Measurements from ENCODE around the gene GADD45B.

Gene GADD45B, protein sequence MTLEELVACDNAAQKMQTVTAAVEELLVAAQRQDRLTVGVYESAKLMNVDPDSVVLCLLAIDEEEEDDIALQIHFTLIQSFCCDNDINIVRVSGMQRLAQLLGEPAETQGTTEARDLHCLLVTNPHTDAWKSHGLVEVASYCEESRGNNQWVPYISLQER

DNA sequence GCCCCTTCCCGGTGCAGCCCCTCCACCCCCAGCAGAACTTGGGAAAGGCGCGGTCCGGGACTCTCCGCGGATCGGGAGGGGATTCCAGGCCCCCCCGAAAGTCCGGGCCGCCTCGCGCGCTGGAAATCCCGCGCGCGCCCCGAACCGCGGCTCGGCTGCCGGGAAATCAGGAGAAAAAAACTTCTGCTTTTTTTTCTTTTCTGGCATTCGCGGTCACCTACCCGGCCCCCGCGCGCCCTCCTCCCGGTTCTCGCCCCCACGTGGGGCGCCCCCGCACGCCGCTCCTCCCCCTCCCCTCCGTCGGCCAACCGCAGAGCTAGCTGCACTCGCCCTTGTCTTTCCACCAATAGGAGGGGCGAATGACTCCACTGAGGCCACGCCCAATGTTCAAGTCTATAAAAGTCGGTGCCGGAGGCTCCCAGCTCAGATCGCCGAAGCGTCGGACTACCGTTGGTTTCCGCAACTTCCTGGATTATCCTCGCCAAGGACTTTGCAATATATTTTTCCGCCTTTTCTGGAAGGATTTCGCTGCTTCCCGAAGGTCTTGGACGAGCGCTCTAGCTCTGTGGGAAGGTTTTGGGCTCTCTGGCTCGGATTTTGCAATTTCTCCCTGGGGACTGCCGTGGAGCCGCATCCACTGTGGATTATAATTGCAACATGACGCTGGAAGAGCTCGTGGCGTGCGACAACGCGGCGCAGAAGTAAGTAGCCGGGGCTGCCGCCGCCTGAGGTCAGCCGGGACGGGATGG is at the start of gene GADD45B:
GADD45B (plus strand) TSS at position 426 of the 749 bp plus-strand sequence; CDS start at position 658, 232 bp downstream.
- DNase-seq: peak; percentile 98

DNA sequence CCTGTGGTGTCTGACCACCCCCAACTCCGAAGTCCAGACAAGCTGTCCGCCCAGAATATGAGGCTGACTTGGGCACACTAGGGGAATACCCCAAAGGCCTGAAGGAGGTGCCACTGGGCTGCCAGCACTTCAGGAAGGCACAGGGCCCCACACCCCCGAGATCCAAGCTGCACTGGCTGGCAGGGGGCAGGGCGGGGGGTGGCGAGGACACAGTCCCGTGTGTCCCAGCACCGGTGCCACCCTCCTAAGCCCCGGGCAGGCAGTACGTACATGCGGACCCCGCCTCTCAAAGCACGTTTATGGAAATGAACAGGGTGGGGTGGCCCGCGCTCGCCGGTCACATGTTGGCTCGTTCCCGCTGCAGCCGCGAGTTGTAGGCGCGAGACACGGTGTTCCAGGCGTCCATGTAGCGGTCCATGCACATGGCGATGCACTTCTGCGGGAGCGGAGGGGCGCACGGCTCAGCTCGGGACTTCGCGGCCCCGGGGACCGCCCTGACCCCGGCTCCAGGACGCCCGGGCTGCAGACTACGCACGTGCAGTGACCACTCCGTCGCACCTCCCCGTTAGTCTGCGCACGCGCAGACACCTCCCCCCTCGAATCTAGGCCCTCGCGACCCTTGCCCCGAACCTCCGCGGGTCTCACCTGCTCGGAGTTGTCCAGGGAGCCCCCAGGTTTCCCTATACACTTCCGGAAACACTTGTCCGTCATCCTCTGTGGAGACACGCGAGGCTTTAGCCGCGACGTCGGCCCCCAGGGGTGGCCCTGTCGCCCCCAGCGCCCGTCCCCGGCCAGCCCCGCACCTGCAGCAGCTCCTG is 49.1 kb upstream of the GADD45B start:
- peak; percentile 58 for DNase-seq

DNA sequence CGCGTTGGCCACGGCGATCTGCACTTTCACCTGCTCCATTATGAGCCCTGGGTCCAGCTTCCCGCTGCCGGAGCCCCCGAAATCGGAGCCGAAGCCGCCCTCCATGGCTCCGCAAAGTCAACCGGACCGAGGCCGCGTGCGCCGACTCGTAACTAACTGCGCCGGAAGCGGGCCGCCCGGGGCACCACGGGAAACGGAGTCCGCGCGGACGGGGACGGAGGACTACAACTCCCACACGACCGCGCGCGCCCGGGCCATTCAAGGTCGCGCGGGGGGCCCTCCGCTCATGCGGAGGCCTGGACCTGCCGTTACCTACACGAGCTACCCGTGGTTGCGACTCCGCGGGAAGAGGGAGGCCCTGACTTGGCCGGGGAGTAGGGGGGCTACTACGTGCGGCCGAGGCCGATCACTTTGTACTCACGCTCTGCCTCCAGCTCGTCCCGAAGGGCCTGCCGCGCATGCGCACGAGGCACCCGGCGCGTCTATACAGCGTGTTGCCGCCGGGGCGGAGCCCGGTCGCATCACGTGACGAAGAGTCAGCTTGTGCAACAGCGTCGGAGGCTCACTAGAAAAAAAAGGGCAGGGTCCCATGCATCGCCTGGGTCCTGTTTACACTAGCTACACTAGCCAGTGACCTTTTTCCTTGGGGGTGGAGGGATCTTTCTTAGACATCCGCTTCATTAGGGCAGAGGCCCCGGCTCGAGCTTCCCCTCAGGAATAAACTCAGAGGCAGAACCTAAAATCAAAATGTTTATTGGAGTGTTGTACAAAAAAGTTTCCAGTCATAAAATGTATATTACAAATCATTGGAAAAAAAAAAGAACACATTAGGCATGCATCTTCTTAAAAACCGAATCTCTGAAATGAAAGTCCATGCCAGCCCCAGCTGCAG is 48.3 kb upstream of the GADD45B start, which contains the start of gene TIMM13:
TIMM13 (minus strand) TSS at position 158 of the 892 bp plus-strand sequence; CDS start at position 105, 53 bp downstream.
- peak; percentile 96 for DNase-seq

DNA sequence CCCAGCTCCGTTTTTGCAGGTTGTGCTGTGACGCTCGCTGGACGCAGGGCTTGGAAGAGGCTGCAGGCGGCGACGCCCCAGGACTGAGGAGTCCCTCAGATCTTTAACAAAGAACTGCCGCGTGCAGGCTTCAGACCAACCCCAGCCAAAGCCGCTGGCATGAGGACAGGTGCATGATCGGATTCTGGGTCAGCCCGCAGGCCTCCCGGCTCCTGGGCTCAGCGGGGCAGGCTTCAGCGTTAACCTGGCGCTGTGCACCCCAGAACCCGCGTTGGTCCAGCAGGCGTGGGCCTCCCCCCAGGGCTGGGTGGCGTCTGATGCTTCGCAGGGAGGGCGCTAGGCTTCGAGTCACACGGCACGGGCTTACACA is 47.6 kb upstream of the GADD45B start:
- no peak for DNase-seq

DNA sequence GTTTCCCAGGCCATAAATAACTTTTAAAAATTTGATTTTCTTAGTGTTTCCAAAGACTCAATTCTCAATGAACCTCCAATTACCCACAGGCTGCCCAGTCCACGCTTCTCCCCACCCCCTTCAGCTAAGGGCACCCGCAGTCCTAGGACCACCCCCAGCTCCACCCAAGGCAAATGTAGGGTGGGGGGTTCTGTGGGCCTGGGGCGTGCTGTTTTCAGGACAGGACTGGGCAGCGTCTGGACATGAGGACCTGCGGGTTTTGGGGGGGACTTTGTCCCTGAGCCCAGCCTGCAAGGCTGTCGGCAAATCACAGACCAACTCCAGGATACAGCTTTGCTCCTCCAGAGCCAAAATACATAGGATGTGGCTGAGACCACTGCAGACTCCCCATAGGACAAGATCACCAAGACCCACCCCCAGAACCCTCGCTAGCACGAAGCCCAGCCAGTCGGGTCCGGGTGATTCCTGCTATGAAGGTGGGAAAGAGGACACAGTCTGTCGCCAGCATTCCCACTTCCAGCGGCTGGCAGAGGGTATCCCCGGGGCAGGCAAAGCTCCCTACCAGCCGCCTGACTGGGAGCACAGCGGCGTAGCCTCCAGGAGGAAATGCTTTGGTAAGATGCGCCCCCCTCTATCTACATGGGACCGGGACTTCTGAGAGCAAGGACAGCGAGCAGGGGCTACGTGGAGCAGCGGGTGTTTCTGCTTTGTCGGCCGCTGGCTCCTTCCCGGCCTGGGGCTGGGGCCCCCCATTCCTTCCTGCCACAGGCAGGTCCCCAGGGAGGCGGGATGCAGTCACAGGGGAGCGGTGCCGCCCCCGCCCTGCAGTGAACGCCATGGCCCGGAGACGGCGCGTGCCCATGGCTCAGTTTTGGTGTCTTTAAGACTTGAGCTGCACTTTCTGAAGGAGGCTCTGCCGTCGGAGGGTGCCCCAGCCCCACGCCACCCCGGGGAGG is 46.9 kb upstream of the GADD45B start:
- DNase-seq: no peak

DNA sequence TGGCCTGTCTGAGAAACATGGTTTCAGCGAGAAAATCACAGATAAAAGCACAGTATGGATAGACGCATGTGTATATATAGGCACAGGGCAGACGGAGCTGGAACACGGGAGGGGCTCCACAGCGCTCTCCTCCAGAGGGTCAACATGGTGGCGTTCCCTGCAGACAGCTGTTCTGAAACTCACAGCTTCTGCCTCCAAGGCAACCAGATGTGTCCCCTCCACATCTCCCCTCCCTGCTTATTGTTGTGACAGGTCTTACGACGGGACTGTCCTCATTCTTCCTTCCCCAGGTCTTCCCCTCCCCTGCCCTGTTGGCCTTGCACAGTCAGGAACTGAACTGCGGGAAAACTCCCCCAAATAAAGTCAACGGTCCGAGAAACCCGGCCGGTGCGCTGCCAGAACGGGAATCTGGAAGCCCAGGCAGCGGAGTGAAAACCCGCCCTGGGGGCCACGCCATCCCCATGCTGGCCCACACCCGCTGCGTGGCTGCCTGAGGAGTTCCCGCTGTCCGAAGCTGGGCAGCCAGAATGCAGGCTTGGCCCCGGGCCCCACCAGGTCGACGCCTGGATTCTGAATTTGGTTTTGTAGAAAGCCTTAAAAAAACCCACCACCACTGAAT is 45.9 kb upstream of the GADD45B start:
- DNase-seq: no peak

DNA sequence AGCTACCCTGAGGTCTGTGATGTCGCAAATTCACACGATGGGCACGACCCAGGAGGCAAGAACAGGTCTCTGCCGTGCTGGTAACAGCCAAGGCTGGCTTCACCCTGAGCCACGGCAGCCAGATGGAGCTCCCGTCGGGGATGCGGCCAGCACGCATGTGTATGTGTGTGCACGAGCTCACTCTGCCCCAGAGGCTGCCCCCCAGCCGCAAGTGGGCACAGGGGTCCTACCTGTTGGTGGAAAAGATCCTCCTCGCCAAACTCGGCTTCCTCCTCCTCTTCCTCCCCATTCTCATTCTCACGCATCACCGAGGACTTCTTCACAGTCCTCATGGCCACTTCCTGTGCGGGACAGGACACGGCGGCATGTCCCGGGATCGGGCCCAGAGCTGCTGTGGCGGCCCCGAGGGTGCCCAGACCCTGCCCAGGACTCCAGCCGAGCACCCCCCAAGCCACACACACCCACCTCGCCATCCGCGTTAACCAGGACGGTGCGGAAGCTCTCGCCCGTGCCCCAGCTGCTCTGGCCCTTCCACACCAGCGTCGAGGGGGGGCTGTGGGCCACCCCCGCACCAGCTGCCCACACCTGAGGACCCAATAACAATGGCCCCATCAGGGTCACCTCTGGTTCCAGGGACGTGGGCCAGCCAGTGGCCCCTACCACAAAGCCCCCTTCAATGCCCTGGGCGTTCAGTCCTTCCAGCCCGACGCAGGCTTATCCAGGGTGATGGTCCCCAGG is 44.4 kb upstream of the GADD45B start:
- DNase-seq: no peak

DNA sequence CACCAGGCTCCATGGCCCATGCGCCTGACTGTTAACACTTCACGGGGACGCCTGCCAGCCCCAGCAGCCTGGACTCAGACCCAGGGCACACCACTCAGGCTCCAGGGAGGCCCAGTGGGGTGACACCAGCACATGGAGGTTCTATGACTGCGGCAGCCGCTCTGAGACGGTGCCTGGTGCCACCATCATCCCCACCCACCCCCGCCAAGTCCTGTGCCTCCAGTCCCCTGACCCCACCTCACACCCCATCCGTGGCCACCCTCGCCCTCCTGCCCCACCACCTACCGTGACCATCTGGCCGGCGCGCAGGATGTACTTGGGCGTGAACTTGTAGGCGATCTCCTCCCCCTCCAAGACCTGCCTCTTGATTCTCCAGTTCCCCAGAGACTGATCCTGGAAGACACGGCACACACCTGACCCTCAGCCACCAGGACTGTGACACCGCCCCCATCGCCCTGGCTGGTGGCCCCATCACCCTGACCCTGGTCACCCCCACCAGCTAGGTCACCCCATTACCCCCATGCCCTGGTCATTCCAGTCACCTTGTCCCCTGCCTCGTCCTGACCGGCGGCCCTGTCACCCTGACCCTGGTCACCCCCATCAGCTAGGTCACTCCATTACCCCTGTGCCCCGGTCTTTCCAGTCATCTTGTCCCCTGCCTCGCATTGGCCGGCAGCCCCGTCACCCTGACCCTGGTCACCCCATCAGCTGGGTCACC is 43.6 kb upstream of the GADD45B start:
- DNase-seq: no peak

DNA sequence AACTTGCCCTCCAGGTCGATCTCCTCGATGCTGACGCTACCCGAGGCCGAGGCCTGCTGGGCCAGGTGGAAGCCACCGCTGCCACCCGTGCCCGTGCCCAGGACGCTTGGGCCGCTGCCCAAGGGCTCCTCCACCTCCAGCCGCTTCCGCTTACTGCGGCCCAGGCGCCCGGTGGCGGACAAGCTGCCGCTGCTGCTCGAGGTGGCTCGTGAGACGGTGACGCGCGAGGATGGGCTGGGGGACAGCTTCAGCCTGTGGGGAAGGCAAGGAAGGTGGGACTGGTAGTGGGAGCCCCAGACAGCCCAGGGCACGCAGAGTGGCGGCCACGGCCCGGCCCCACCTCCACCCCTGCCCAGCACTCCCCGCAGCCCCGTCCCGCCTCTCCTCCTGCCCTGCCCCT is 42.1 kb upstream of the GADD45B start:
- no peak for DNase-seq

DNA sequence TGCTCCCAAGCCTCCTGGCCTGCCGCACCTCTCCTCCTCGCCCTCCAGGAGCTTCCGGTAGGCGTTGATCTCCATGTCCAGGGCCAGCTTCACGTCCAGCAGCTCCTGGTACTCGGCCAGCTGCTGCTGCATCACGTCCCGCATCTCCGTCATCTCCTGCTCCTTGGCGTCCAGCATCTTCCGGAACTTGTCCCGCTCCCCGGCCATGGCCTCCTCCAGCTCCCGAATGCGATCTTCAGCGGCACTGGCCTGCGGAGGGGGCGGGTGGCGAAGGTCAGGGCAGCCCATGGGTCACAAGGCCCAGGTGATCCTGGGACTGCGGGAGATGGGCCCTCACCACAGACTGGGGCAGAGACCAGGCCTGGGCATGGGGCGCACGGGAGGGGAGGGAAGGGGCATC is 41.7 kb upstream of the GADD45B start:
- DNase-seq: no peak

DNA sequence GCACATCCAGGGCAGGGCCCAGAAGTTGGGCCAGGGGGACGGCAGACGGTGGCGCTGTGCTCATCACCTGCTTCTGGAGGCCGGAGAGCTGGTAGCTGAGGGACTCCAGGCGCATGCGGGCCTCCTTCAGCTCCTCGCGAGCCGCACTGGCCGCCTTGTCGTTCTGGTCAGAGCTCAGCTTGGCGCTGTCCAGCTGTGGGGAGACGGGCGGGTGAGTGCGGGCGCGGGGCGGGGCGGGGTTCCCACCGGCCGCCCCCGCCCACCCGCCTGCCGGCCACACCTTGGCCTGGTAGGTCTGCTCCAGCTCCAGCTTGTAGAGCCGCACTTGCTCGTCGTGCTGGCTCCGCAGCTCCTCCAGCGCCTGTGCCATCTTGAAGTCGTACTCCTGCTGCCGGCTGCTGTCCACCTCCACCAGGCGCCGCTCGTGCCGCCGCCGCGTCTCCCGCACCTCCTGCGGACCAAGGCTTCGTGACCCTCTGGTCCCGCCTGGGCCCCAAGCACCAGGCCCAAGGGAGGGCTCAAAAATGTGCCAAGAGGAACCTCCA is 41.1 kb upstream of the GADD45B start:
- DNase-seq: no peak

DNA sequence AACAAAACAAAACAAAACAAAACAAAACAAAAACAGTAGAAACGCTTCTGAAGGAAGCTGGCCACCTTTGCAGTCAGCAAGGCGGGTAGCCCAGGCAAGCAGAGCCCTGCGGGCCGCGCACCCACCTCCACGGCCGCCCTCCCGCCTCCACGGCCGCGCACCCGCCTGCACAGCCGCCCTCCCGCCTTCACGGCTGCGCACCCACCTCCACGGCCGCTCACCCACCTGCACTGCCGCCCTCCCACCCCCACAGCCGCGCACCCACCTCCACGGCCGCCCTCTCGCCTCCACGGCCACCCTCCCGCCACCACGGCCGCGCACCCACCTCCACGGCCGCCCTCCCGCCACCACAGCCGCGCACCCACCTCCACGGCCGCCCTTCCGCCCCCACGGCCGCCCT is 39.5 kb upstream of the GADD45B start:
- DNase-seq: no peak

DNA sequence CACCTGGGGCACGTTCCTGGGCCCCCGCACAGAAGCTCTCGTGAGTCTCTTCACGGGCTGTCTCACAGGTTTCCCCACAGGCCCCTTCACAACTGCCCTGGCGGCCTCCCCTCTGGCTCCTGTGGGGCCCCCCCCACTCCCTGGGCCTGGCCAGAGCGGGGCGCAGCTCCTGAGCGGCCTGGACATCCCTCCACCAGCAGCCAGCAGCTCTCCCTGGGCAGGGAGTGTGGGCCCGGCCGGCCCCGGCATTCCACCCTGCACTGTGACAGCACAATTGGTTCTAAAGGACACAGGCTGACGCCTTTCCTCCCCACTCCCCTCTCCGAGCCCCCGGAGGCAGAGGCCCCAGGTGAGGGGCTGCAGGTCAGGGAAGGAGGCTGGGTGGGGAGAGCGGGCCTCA is 39.0 kb upstream of the GADD45B start:
- DNase-seq: no peak

DNA sequence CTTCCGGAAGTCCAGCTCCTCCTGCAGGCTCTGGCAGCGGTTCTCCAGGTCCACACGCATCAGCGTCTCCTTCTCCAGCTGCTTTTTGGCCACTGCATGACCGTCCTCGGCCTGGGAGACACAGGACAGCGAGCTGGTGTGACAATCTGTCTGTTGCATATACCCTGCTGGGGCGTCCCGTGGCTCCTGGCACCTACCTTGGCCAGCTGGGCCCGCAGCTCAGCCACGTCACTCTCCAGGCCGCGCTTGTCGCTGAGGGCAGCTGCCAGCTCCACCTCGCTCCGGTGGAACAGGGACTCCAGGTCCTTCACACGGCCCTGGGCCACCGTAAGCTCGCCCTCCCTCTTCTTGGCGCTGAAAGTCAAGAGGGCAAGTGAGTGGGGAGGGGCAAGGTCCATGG is 37.7 kb upstream of the GADD45B start:
- no peak for DNase-seq

DNA sequence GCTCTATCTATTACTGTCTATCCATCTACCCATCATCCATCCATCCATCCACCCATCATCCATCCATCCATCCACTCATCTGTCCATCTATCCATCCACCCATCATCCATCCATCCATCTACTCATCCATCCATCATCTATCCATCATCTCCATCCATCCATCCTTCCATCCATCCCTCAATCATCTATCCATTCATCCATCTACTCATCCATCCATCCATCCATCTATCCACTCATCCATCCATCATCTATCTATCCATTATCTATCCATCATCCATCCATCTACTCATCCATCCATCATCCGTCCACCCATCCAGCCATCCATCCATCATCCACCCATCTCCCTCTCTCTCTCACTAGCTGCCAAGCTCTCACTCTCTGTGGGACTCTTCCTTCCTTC is 35.4 kb upstream of the GADD45B start:
- no peak for DNase-seq

DNA sequence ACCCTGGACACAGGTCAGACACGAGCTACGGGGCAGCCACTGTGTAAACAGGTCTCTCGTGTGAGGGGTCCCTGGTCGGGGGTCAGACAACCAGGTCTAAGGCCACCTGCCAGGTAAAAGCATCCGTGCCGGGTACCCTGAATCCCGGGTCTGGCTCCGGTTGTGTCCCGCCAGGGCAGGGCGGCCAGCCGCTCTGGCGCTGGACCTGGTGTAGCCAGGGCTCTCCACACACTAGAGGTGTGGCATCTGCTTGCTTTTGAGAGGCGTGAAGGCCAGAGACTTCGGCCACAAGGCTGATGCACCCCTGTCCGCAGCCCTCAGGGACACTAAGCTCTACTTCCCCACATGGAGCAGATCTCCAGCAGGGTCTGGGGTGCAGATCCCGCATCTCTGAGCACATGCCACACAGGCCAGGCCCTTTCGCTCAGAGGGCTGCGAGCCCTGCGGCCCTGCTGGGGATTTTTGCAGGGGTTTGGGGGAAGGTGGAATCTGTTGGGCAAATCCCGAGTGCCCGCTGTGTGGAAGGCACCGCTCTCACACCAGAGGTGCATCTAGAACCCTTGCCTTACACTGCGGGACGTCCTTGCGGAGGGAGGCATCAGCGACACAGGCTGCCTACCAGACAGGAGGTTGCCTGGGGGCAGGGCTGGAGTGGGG is 34.7 kb upstream of the GADD45B start:
- no peak for DNase-seq

DNA sequence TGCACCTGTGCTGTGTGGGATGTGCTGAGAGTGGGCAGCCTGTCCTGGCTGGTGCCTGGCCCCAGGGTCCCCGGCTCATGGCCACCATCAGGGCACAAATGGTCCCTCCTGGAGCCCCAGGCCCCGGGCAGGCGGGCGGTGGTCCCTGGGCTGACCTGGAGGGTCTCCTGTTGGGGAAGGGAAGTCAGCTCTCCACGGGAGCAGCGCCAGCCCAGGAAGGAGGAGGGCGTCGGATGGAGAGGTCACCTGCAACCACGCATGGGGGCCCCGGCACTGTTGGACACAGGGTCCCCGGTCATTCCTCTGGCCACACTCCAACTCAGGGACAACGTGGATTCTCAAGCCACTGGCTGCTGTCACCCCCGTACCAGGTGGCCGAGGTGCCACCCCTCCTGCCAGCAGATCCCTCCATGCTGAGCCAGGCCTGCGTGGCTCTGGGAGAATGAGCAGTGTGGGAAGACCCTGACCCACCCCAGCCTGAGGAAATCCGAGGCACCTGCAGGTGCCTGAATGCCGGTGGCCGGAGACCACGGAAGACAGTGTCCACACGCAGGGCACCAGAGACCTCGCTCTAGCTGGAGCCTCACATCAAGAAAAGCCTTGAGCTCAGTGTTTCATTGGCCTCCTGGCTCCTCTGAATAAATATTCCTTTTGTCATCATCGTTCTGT is 32.7 kb upstream of the GADD45B start:
- DNase-seq: no peak

DNA sequence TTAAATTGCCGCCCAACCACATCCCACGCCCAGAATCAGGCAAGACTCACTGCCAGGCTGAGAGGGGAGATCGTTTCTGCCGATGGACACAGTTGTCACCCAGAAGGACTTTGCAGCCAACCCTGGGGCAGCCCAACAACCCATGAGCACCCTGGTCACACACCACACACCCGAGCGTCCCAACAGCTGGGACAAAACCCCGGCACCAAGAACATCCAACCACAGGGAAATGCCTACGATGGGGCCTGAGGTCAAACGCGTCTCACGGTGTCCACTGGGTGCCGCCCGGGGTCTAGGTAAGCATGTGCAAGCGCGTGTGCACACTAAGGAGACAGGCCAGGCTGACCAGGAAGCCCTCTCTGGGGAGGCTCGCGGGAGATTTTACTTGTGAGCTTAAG is 32.1 kb upstream of the GADD45B start:
- no peak for DNase-seq

Data from activated CD4-positive, alpha-beta T cell treated with anti-CD3 and anti-CD28 coated beads, Interleukin-2, amount 50 U/mL, for 16 hours (primary cell).